ENCODE measurements around the gene SOX12. TPM values are rescaled to one million over a fixed set of nuclear protein-coding genes. Genes with fewer than 3 reads are reported as not detected.
"Not testable (repeated sequence)": the region's sequence is repeated elsewhere in the genome, so short reads cannot be mapped to it uniquely, and the experiment has no call there.

Gene SOX12
- total and polyA plus RNA-seq, 10 donors, result 3.2 to 12.5 (median 7.0) TPM

- Histone ChIP-seq H3K27ac (no peak overlapping the region), H3K9me3 (no peaks in the 10 kb centered on the region), H3K4me1 (peaks cover 0 to 12% (median 9%) of the 10 kb centered on the region in 6 donors), H3K36me3 (peaks cover 0 to 20% (median 2%) of the 10 kb centered on the region in 6 donors), H3K4me3 (no peak overlapping the region), H3K27me3 (replicated peaks in 1 of 7) (no peaks in the 10 kb centered on the region)
- peak; percentile 14 to 60 (median 57) for TF ChIP-seq POLR2AphosphoS5 (IDR thresholded peaks at IDR 0.05)
- TF ChIP-seq, protein P1, sequence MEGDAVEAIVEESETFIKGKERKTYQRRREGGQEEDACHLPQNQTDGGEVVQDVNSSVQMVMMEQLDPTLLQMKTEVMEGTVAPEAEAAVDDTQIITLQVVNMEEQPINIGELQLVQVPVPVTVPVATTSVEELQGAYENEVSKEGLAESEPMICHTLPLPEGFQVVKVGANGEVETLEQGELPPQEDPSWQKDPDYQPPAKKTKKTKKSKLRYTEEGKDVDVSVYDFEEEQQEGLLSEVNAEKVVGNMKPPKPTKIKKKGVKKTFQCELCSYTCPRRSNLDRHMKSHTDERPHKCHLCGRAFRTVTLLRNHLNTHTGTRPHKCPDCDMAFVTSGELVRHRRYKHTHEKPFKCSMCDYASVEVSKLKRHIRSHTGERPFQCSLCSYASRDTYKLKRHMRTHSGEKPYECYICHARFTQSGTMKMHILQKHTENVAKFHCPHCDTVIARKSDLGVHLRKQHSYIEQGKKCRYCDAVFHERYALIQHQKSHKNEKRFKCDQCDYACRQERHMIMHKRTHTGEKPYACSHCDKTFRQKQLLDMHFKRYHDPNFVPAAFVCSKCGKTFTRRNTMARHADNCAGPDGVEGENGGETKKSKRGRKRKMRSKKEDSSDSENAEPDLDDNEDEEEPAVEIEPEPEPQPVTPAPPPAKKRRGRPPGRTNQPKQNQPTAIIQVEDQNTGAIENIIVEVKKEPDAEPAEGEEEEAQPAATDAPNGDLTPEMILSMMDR (IDR thresholded peaks at IDR 0.05 in 8 of 11, conservative IDR thresholded peaks at IDR 0.05 in 3 of 11), result peak; percentile 92 to 99 (median 97)
- no peak for TF ChIP-seq POLR2A (IDR thresholded peaks at IDR 0.05)
- 15 to 21% (median 17%) methylated on average over 14 of the region's 14 CpGs for WGBS, 5 donors
- peak; percentile 92 for DNase-seq
- intact Hi-C loops (cut with DNase I; ENCODE audit: low total_unique reads), result loop anchor here (5.0 to 10.0 kb wide), 2 partner anchors 80 to 128 kb away; no protein-coding TSS in a partner anchor
Observed at GRCh38 chr20:354298-354977, 29.1 kb downstream of the SOX12 start.

GRCh38 chr20:356154-356553 lies 30.8 kb downstream of the SOX12 start:
- 89 to 94% (median 93%) methylated on average over 2 of the region's 2 CpGs for WGBS, 5 donors
- H3K4me3 ChIP-seq; DNase-seq; H3K27ac ChIP-seq; H3K27me3 ChIP-seq (replicated peaks in 1 of 7); H3K36me3 ChIP-seq; H3K9me3 ChIP-seq: not testable (repeated sequence)
- peaks cover 0 to 16% (median 9%) of the 10 kb centered on the region in 6 donors for H3K4me1 ChIP-seq
- intact Hi-C loops (cut with DNase I; ENCODE audit: low total_unique reads), result loop anchor here (10.0 kb wide), 1 partner anchor 79 kb away; no protein-coding TSS in a partner anchor

DNA sequence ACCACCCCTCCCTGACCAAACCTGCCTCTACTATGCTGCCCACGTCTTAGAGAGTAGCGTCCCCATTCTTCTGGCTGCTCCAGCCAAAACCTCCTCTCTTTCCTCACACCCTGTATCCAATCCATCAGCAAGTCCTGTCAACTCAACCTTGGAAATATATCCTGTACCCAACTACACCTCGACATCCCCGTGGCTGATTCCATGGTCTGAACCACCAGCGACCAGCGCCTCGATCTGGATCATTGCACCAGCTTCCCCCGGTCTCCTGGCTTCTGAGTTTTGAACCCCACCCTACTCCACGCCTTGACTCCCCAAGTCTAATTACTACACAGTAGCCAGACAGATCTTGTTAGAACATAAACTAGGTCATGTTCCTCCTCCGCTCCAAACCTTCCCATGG lies 31.4 kb downstream of the SOX12 start:
- no peaks in the 10 kb centered on the region for H3K27me3 ChIP-seq (replicated peaks in 1 of 7)
- intact Hi-C loops (cut with DNase I; ENCODE audit: low total_unique reads), result loop anchor here (10.0 kb wide), 1 partner anchor 78 kb away; no protein-coding TSS in a partner anchor
- no peak for TF ChIP-seq POLR2A (IDR thresholded peaks at IDR 0.05)
- TF ChIP-seq, protein P1 (IDR thresholded peaks at IDR 0.05 in 8 of 11, conservative IDR thresholded peaks at IDR 0.05 in 3 of 11), result no peak
- no peak for TF ChIP-seq POLR2AphosphoS5 (IDR thresholded peaks at IDR 0.05)
- DNase-seq, result no peak
- no peak overlapping the region for H3K4me3 ChIP-seq
- no peaks in the 10 kb centered on the region for H3K9me3 ChIP-seq
- H3K4me1 ChIP-seq, result peaks cover 0 to 21% (median 14%) of the 10 kb centered on the region in 6 donors
- H3K27ac ChIP-seq, result no peak overlapping the region
- WGBS, 5 donors, result 85 to 92% (median 90%) methylated on average over 10 of the region's 10 CpGs
- peaks cover 0 to 8% (median 2%) of the 10 kb centered on the region in 6 donors for H3K36me3 ChIP-seq

DNA sequence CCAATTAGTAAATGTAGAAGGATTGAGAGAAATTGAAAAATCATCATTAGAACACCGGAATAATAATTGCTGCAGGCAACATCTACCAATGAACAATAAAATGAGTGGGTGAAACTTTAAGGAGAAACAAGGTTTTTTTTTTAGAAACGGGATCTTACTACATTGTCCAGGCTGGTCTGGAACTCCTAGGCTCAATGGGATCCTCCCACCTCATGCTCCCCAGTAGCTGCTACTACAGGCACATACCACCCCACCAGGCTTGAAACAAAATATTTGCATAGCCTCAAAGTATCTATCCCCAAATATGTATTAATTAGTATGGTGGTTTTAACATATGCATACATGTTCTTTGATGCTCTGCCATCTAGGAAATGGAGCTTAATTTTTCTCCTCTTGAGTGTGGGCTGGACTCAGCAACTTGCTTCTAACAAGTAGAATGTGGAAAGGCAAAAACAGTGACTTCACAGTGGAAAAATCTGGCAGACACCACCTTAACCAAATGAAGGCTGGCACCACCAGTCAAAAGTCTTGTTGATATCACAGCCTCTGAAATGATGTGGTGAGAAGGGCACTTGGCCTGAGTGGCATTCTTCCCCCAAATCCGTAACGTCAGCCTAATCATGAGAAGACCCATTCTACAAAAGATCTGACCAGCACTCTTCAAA lies 33.7 kb downstream of the SOX12 start:
- intact Hi-C loops (cut with DNase I; ENCODE audit: low total_unique reads), result loop anchor here (10.0 kb wide), 1 partner anchor 76 kb away; no protein-coding TSS in a partner anchor
- no peaks in the 10 kb centered on the region for H3K36me3 ChIP-seq
- DNase-seq, result no peak
- H3K27me3 ChIP-seq (replicated peaks in 1 of 7), result no peaks in the 10 kb centered on the region
- no peak overlapping the region for H3K27ac ChIP-seq
- 84 to 94% (median 88%) methylated on average over 4 of the region's 4 CpGs for WGBS, 5 donors
- peaks cover 0 to 34% (median 23%) of the 10 kb centered on the region in 6 donors for H3K4me1 ChIP-seq
- no peak overlapping the region for H3K4me3 ChIP-seq
- no peaks in the 10 kb centered on the region for H3K9me3 ChIP-seq
- TF ChIP-seq, protein P1 (IDR thresholded peaks at IDR 0.05 in 8 of 11, conservative IDR thresholded peaks at IDR 0.05 in 3 of 11), result no peak
- TF ChIP-seq POLR2AphosphoS5 (IDR thresholded peaks at IDR 0.05) (no peak), POLR2A (IDR thresholded peaks at IDR 0.05) (no peak)

Measured in spleen (tissue), 11 donors.